ENCODE data around the gene EIF4G1.

EIF4G1 gene

GRCh38 chr3:184315871-184316661 lies 1.7 kb downstream of the EIF4G1 start:
- Histone ChIP-seq H3K4me1 (ENCODE audit: insufficient read depth, low read length, severe bottlenecking) (peaks cover 26% of the 10 kb centered on the region), H3K4me2 (ENCODE audit: low read length) (peak overlapping the region; percentile 93), H3K79me2 (ENCODE audit: insufficient read depth, low read length) (peaks cover 46% of the 10 kb centered on the region), H3K27me3 (ENCODE audit: insufficient read depth, low read length) (no peaks in the 10 kb centered on the region), H3K9ac (ENCODE audit: low read length) (peak overlapping the region; percentile 95), H3K9me3 (ENCODE audit: low read length) (no peaks in the 10 kb centered on the region), H3K9me2 (ENCODE audit: low read depth, low read length) (no peaks in the 10 kb centered on the region), H3K36me3 (ENCODE audit: insufficient read depth, low read length) (peaks cover 58% of the 10 kb centered on the region), H4K20me1 (ENCODE audit: insufficient read depth, low read length) (no peaks in the 10 kb centered on the region), H3F3A (ENCODE audit: insufficient read depth, low read length) (0 out of 2 replicates have a peak, but pooled peaks cover 4% of the 10 kb centered on the region), H3K27ac (ENCODE audit: low read depth, low read length, poor library complexity, severe bottlenecking) (peak overlapping the region; percentile 53), H2AFZ (ENCODE audit: low read length) (no peak overlapping the region), H3K4me3 (ENCODE audit: low read depth, low read length, poor library complexity, severe bottlenecking) (peak overlapping the region; percentile 84)
- TF ChIP-seq EZH2 (IDR thresholded peaks at IDR 0.05; ENCODE audit: borderline replicate concordance, low read length) = no peak
- TF ChIP-seq, protein P1, sequence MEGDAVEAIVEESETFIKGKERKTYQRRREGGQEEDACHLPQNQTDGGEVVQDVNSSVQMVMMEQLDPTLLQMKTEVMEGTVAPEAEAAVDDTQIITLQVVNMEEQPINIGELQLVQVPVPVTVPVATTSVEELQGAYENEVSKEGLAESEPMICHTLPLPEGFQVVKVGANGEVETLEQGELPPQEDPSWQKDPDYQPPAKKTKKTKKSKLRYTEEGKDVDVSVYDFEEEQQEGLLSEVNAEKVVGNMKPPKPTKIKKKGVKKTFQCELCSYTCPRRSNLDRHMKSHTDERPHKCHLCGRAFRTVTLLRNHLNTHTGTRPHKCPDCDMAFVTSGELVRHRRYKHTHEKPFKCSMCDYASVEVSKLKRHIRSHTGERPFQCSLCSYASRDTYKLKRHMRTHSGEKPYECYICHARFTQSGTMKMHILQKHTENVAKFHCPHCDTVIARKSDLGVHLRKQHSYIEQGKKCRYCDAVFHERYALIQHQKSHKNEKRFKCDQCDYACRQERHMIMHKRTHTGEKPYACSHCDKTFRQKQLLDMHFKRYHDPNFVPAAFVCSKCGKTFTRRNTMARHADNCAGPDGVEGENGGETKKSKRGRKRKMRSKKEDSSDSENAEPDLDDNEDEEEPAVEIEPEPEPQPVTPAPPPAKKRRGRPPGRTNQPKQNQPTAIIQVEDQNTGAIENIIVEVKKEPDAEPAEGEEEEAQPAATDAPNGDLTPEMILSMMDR (IDR thresholded peaks at IDR 0.05; ENCODE audit: low read length) = no peak

GRCh38 chr3:184316792-184317191 lies 2.4 kb downstream of the EIF4G1 start:
- Histone ChIP-seq H3F3A (ENCODE audit: insufficient read depth, low read length) (no peaks in the 10 kb centered on the region), H4K20me1 (ENCODE audit: insufficient read depth, low read length) (no peaks in the 10 kb centered on the region), H3K9ac (ENCODE audit: low read length) (peak overlapping the region; percentile 95), H3K27me3 (ENCODE audit: insufficient read depth, low read length) (no peaks in the 10 kb centered on the region), H3K36me3 (ENCODE audit: insufficient read depth, low read length) (peaks cover 65% of the 10 kb centered on the region), H3K27ac (ENCODE audit: low read depth, low read length, poor library complexity, severe bottlenecking) (no peak overlapping the region), H3K4me2 (ENCODE audit: low read length) (peak overlapping the region; percentile 93), H3K9me2 (ENCODE audit: low read depth, low read length) (no peaks in the 10 kb centered on the region), H3K9me3 (ENCODE audit: low read length) (no peaks in the 10 kb centered on the region), H3K79me2 (ENCODE audit: insufficient read depth, low read length) (peaks cover 46% of the 10 kb centered on the region), H2AFZ (ENCODE audit: low read length) (no peak overlapping the region), H3K4me3 (ENCODE audit: low read depth, low read length, poor library complexity, severe bottlenecking) (peak overlapping the region; percentile 84), H3K4me1 (ENCODE audit: insufficient read depth, low read length, severe bottlenecking) (peaks cover 26% of the 10 kb centered on the region)
- TF ChIP-seq EZH2 (IDR thresholded peaks at IDR 0.05; ENCODE audit: borderline replicate concordance, low read length) = no peak
- TF ChIP-seq, protein P1 (IDR thresholded peaks at IDR 0.05; ENCODE audit: low read length) = no peak

- Histone ChIP-seq H2AFZ (ENCODE audit: low read length) (no peak overlapping the region), H3K9me3 (ENCODE audit: low read length) (no peaks in the 10 kb centered on the region), H3F3A (ENCODE audit: insufficient read depth, low read length) (no peaks in the 10 kb centered on the region), H3K27me3 (ENCODE audit: insufficient read depth, low read length) (no peaks in the 10 kb centered on the region), H3K27ac (ENCODE audit: low read depth, low read length, poor library complexity, severe bottlenecking) (no peak overlapping the region), H4K20me1 (ENCODE audit: insufficient read depth, low read length) (no peaks in the 10 kb centered on the region), H3K9ac (ENCODE audit: low read length) (peak overlapping the region; percentile 95; the same call in 1 of the 2 replicates), H3K36me3 (ENCODE audit: insufficient read depth, low read length) (peaks cover 70% of the 10 kb centered on the region), H3K4me2 (ENCODE audit: low read length) (peak overlapping the region; percentile 93), H3K9me2 (ENCODE audit: low read depth, low read length) (no peaks in the 10 kb centered on the region), H3K4me1 (ENCODE audit: insufficient read depth, low read length, severe bottlenecking) (peaks cover 26% of the 10 kb centered on the region), H3K4me3 (ENCODE audit: low read depth, low read length, poor library complexity, severe bottlenecking) (peak overlapping the region; percentile 84), H3K79me2 (ENCODE audit: insufficient read depth, low read length) (peaks cover 46% of the 10 kb centered on the region)
- no peak for TF ChIP-seq EZH2 (IDR thresholded peaks at IDR 0.05; ENCODE audit: borderline replicate concordance, low read length)
- TF ChIP-seq, protein P1 (IDR thresholded peaks at IDR 0.05; ENCODE audit: low read length) = no peak
Observed at GRCh38 chr3:184317201-184317600, 2.8 kb downstream of the EIF4G1 start.

All from OCI-LY1 (cell line).